ENCODE data around the gene CAPN2.
A peak's percentile ranks its signal among the peaks of the same experiment; 100 is the strongest.
"Not testable (repeated sequence)": the region's sequence is repeated elsewhere in the genome, so short reads cannot be mapped to it uniquely, and the experiment has no call there.

Gene CAPN2

DNA sequence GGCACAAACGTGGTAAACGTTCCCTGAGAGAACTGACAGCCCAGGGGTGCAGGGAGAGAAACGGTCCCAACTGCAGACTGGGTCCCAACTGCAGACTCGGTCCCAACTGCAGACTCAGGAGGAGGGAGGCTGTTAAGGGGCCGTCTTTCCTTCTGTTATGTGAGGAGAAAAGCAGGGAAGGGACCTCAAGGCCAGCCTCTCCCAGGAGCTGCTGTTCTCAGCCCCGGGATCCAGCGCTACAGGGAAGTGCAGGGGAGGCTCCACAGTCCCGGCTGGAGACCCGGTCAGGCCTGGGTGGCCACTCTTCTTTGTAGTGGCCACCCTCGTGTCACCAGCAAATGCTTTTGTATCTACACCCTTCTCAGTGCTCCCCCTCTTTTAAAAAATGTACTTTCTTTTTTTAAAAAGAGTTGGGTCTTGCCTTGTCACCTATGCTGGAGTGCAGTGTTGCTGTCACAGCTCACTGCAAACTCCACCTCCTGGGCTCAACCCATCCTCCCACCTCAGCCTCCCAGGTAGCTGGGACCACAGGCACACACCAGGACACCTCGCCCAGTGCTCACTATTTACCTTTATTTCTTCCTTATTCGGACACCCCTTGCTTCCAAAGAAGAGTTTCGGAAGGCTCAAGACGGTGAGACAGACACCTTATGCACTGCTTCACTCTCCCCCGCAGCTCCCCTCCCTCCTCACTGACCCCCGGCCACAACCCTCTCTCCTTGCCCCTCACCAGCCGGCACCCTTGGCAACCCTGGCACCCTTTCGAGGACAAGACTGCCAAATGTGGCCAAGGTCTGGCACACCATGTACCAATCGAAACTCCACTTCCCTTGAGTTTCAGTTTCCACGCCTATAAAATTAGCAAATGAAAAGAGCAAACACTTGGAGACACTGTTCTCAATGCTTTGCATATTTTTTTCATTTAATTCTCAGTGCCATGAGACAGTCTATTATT lies 21.8 kb downstream of the CAPN2 start:
- DNase-seq (ENCODE audit: insufficient read length, low spot score) (no peak), FAIRE-seq (no peak)

- not testable (repeated sequence) for DNase-seq (ENCODE audit: insufficient read length, low spot score); FAIRE-seq
Measured at GRCh38 chr1:223736638-223737037, 24.3 kb downstream of the CAPN2 start.

DNA sequence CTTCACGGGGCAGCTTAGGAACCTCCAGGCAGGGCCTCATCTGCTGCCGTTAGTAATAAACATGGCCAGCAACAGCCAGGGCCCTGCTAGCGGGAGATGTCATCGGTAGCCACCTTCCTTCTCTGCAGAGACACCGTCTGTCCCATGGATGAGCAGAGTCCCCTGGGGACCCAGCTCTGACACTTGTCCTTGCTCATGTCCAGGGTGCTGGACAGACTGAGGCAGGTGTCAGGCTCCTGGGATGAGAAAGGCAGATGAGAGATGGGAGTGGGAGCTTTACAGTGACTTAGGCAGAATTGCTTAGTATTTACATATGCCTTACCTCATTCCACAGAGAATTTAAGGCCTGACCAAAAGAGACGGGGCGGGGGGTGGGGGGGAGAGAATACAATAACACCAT lies 25.0 kb downstream of the CAPN2 start:
- no peak for FAIRE-seq

DNA sequence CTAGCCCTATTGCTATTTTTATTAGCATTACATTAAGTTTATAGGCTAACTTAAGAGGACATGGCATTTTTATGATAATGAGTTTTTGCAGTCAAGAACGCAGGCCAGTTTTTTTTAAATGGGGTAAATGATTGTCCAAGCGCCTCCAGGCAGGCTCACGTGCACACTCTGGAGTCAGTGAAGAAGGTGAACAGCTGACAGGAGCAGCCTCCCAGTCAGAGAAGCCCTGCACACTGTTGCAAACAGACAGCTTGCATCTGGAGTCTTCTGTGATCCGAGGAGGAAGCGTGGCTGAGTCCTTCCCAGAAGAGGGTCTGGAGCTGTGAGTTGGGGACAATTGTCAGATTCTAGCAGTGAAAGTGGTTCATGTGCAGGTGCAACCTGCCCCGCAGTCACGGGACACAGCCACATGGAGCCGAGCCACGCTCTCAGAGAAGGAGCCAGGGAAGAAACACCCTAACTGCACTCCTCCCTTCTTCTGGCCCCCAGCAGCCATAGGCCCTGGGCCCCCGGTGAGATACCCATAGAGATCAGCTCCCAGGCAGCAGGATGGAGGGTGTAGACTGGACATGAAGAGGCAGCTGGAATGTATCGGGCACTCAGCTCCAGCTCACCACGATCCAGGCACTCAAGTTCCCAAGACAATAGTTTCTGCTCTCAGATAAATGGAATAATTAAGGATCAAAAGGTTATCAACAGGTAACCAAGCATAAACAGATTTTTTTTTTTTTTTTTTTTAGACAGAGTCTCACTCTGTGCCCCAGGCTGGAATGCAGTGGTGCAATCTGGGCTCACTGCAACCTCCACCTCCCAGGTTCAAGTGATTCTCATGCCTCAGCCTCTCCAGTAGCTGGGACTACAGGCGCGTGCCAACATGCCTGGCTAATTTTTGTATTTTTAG lies 26.4 kb downstream of the CAPN2 start:
- DNase-seq (ENCODE audit: insufficient read length, low spot score): no peak
- no peak for FAIRE-seq

More for the DNA sequence above, 25.0 kb downstream of the CAPN2 start:
- no peak for DNase-seq (ENCODE audit: insufficient read length, low spot score)

- no peak for DNase-seq (ENCODE audit: insufficient read length, low spot score)
- no peak for FAIRE-seq
Measured at GRCh38 chr1:223739366-223740037, 27.2 kb downstream of the CAPN2 start.

DNA sequence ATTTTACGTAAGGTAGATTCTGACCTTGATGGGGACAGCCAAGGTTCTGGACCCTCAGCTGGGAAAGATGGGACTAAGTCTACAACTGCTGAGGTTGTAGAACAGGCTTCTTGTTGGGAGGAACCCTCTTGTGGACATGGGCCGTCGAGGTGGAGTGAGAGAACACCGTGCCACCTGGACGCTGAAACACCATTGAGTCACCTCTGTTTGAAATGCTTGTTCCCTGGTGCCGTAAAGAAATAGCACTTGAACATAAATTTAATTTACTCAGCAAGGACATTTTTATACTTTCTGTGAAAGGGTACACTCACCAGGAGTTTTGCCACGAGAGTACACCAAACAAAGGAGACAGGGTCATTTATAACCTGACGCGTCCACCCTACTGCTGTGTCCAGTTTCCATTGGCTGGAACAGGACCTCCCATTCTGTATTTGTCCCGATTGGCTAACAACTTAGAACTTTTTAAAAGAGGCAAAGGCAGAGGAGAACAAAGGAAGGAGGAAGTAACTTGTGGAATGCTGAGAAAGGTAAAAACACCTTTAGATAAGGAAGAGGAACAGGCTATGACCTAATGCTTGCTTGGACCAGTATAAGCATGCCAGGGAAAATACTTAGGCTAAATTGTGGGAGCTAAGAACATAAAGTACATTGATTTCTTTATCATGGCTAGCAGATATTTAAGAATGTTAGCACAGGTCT lies 27.8 kb downstream of the CAPN2 start:
- DNase-seq (ENCODE audit: insufficient read length, low spot score); FAIRE-seq: not testable (repeated sequence)

GRCh38 chr1:223741861-223742260 lies 29.5 kb downstream of the CAPN2 start:
- peak; percentile 67 for DNase-seq (ENCODE audit: insufficient read length, low spot score)
- peak; percentile 84 for FAIRE-seq

- DNase-seq (ENCODE audit: insufficient read length, low spot score) (no peak), FAIRE-seq (no peak)
Measured at GRCh38 chr1:223742856-223743517, 30.6 kb downstream of the CAPN2 start.

GRCh38 chr1:223745731-223746130 lies 33.4 kb downstream of the CAPN2 start:
- no peak for DNase-seq (ENCODE audit: insufficient read length, low spot score)
- FAIRE-seq: no peak

DNA sequence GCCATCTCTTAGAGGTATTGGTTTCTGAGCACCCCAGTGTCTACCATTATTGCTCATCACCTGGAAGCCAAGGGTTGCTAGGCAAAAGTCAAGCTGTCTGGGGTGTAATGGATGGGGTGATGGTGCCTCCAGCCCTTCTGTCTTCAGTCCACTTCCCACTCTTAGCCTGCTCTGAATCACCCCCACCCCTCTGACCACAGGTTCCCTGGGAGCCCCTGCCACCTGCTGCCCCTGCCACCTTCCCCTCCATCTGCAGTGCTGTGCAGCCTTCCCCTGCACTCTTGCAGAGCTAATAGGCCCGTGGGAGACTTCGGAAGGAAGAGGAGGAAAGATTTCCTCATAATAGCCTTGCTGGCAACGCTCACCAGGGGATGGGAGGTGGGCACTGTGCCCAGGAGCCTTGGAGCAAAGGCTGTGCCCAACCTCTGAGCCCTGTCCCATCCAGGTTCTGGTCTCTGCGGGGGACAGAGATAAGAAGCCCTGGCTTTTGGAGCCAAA lies 35.5 kb downstream of the CAPN2 start:
- DNase-seq (ENCODE audit: insufficient read length, low spot score): no peak
- FAIRE-seq: no peak

- FAIRE-seq (no peak), DNase-seq (ENCODE audit: insufficient read length, low spot score) (no peak)
Measured at GRCh38 chr1:223748405-223748772, 36.0 kb downstream of the CAPN2 start.

DNA sequence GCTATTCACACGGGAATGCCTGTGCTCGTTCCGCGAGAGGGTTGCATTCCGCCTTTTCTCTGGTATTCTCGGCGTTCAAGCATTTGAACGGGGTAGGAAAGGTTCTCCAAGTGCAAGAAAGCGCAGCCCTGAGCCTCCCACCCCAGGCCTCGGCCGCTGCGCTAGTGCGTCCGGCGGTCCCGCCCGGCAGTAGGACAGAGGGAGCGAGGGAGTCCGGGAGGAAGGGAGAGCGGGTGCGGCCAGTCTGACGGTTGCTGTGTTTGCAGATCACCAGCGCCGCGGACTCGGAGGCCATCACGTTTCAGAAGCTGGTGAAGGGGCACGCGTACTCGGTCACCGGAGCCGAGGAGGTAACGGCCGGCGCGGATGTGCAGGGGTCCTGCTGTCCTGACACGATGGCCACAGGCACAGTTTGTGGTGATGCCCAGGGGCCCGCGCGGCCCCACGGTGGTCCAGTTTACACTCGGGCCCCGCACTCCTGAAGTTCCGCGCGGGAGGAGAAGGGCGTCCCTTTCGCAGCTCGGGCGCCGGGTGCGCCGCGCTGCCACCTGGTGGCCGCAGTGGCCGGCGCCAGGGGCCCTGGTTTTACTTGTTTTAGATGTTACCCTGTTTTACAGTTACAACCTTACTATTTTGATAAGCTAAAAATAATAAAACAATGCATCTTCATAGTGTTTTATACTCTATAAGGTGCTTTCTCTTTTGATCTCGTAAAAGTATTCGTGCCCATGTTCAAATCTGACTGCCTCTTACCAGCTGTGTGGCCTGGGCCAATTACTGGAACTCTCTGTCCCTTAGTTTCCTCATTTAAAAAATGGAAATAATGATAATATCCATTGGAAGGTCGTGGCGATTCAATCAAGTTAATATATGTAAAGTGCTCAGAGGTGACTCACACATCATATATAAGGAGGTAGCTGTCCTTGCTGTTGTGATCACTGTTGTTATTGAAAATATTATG lies 36.7 kb downstream of the CAPN2 start:
- FAIRE-seq (no peak), DNase-seq (ENCODE audit: insufficient read length, low spot score) (no peak)

GRCh38 chr1:223750730-223751570 lies 38.6 kb downstream of the CAPN2 start:
- DNase-seq (ENCODE audit: insufficient read length, low spot score) (no peak), FAIRE-seq (no peak)

DNA sequence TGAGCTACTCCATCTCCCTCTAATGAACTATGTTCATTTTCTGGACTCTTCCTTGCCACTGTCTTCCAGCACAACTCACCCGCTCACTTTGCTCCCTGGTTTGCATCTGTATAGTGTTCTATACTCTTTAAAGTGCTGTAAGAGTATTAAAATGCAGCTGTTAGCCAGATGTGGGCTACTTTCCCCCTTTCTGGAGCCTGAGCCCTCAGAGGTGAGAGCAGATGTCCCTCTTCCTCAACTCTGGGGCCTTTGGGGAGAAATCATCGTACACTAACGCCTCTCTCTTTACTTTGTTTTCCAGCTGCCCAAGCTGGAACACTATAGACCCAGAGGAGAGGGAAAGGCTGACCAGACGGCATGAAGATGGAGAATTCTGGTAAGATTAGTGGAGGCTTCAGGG lies 39.4 kb downstream of the CAPN2 start:
- FAIRE-seq (no peak), DNase-seq (ENCODE audit: insufficient read length, low spot score) (no peak)

DNA sequence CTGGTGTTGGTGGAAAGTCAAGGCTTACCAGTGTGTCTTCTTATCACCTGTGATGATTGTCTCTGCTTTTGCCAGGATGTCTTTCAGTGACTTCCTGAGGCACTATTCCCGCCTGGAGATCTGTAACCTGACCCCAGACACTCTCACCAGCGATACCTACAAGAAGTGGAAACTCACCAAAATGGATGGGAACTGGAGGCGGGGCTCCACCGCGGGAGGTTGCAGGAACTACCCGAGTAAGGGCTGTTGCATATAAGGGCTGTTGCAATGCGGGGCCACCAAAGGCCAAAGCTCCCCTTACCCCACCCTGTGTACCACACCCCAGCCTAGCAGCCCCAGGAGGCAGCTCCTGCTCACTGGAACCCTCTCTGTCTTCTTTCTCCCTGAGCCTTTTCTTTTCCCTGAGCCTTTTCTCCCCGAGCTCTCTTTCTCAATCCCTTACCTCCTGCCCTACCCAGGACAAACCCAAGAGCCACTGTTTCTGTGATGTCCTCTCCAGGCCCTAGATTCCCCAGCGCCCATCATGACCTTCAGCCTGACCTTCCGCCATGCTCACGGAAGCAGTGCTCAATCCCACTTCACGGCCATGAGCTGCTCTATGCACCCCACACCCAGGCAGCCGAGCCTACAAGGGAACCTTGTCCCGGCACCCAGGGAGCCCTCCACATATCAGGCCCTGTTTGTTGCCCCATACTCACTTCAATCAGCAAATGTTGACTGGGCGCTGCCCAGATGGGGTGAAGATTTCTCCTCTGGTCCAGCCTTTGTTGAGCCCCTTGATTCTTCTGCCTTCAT lies 40.6 kb downstream of the CAPN2 start:
- DNase-seq (ENCODE audit: insufficient read length, low spot score) (no peak), FAIRE-seq (no peak)

DNA sequence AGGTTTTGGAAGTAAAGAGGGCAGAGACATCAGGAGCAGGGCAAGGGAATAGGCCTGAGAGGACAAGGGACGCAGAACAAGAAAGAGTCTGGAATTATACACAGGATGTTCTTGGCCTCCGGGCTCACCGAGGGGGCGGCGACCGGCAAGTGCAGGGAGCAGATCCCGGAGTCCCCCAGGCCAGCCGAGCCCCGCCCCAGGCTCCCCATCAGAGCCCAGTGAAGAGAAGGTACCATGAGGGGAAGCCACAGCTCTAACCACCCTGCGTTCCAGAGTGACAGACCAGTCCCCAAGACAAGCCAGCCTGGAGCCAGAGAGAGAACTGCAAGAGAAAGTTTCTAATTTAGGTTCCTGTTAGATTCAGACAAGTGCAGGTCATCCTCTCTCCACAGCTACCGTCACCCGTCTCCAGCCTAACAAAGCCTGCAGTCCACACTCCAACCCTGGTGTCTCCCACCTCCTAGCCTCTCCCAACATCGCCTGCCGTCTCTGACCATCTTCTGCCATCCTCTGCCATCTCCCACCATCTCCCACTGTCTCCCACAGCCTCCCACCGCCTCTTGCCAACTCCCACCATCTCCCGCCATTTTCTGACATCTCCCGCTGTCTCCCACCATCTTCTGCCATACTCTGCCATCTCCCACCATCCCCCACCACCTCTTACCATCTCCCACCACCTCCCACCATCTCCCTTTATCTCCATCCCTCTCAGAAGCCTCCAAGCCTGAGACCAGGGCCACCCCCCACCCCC lies 42.5 kb downstream of the CAPN2 start:
- no peak for DNase-seq (ENCODE audit: insufficient read length, low spot score)
- FAIRE-seq: no peak
